Stimulated activated CD4-positive, alpha-beta T cell treated with anti-CD3 and anti-CD28 coated beads, Interleukin-15, amount 100 ng/mL, for 48 hours (primary cell): ENCODE data around the gene JTB.

Experiments
- DNase-seq, 2 donors: peaks; one replicate each; pipeline ENCODE4 v3.0.0-alpha.2; 2020; ENCODE audit warnings: low read depth in 2 of 2

Gene JTB

DNA sequence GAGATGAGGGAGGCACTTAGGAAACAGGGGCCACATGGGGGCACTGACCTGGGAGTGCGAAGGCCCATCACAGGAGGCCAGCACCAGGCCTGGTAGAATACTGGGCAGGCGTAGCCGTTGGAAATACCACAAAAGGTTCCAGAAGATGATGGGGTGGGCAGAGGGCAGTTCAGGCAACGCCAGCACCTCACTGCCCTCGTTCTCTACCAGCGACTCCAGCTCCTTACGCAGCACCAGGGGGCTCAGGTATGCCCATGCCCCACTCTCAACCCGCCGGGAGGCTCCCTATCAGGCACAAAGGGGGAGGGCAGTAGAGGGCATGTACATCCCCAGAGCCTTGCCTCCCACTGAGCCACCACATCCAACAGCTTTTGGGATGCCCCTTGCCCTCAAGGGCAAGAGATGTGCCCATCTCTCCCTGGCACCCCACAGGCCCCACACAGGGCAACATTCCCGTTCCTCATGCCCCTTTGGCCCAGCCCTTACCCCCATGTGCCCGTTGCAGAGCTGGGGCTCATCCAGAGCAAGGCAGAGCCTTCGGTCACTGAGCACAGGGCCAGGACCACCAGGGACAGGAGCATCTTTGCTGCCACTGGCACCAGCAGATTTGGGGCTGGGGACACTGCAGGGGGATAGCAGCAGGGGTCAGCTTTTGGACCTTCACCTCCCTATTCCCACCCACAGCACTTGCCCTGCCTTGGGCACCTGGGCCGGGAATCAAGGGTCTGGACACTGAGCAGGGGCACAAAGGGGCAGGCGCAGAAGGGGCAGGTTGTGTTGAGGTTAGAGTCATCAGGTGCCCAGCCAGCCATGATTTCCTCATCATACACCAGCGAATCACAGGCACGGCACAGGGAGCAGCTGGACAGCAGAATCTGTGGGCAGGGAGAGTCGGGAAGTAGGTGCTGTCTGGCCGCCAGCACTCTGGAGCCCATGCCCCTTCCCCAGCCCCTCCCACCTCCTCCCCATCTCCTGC, 45.0 kb downstream of the JTB start:
- DNase-seq = no peak

DNA sequence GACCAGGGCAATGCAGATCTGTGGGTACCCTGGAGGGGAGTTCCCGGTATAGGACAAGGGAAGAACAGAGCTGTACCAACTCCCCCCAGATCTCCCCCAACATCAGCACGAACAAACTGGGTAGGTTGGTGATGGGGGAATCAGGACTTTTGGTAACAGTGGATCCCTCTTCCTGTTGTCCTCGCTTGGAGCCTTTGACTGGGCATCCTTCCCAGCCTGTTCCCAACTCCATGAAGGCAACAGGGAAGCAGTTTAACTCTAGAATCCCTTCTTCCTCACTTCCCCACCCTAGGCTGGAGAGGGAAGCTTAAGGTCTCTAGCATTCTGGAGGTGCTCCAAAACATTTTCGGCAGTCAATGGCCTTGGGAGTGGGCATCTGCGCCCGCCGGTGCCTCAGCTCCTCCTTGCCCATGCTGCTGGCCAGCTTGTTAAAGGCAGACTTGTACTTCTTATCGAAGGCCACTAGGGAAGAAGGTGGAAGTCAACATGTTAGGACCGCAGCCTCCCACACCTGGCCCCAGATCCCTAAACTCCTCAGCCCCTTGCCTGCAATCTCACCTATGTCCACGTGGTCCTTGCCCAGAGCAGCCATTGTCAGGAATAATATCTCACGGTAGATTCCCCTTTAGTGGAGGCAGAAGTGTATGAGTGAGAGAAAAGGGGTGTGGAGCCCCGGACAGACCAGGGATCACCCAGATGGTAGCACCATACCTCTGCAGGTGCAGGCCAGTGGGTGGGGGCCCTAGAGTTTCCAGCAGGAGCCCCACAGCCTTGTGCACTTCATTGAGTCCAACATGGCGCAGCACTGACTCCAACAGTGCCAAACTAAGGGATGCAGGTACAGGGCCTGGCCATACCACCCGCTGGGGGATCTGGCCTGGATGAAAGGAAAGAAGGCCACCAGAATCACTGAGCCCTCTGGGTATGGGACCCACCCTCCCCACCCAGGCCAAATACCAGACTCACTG, 47.2 kb downstream of the JTB start:
- DNase-seq = no peak

DNA sequence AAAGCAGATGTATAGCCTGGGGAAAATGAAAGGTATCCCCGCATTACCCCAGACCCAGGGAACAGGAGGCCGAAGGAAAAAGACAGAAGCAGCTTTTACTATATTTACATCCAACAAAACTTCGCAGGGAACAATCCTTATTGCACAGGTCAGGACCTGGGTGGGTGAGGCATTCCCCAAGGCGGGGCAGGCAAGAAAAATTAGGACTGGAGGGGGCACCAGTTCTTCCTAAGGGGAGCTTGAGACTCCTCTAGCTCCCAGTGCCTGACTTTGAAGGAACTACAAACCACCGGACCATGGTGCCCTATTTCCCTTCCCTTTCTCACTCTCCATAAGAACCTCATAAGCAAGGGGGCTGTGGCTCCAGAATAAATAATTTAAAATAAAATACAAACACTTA, 48.0 kb downstream of the JTB start:
- no peak for DNase-seq

GRCh38 chr1:153928791-153929341, 48.6 kb downstream of the JTB start:
- no peak for DNase-seq

DNA sequence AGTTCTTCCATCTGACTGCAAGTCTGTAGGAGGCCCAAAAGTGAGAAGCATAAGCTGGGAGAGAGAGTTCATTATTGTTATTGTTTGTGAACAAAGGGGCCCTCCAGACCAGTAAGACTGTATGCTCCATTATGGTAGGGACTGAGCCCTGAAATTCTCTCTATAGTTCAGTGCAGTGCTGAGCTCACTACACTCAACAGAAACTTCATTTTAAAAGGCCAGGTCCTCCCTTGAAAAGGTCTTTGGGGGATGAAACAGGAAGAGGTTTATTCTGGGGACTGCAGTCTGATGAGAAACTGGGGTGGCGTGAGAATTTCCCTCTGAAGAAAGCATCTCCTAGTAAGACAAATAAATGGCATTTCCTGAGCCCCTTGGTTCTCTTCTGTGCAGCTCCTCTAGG, 49.2 kb downstream of the JTB start:
- no peak for DNase-seq

DNA sequence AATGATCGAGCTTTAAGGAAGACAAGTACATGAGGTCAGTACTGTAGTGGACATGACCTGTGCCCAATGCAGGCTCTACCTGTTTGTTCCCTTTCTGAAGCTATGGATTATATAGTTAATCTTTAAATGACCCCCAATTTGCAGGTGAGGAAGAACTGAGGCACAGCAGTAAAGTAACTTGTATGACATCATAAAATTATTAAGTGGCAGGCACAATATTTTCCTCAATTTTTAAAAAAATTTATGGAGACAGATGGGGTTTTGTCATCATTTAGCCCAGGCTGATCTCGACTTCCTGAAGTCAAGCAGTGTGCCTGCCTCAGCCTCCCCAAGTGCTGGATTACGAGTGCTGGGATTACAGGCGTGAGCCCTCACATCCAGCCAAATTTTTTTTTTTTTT, 51.1 kb downstream of the JTB start:
- no peak for DNase-seq
